Caki2 (cell line): Measurements from ENCODE around the gene PAX3. TPM values are rescaled to one million over a fixed set of nuclear protein-coding genes. Genes with fewer than 3 reads are reported as not detected.

Experiments
- DNase-seq: peaks from one replicate; pipeline ENCODE4 v3.0.0-alpha.2; 2015; ENCODE audit warnings: low read depth
- in situ Hi-C: cut with HindIII; loops from 2 replicates; pipeline ENCODE4 v1.10.0; 2016; ENCODE audit warnings: low sequenced_read_pairs, low pct_unique_long_range_greater_than_20kb, mixed read lengths
- total RNA-seq: library from RNA; depleted of rRNA; stranded (reverse); fragments of >200 nt; shearing (Covaris generic); gene quantifications from 2 replicates; pipeline ENCODE4 v1.2.3, GENCODE V29; 2014; ENCODE audit warnings: low replicate concordance

The PAX3 gene
- total RNA-seq, 1 experiment from 2014 or later: not detected

- in situ Hi-C loops: no loop called here
- no peak for DNase-seq
Observed at GRCh38 chr2:222288590-222289277, 10.1 kb downstream of the PAX3 start.

GRCh38 chr2:222287862-222288479, 10.8 kb downstream of the PAX3 start:
- DNase-seq: no peak
- in situ Hi-C loops: no loop called here

- no peak for DNase-seq
- in situ Hi-C loops: no loop called here
Observed at GRCh38 chr2:222284466-222284865, 14.3 kb downstream of the PAX3 start.

- no peak for DNase-seq
- in situ Hi-C loops: no loop called here
Observed at GRCh38 chr2:222283634-222284033, 15.2 kb downstream of the PAX3 start.

GRCh38 chr2:222281506-222281905, 17.3 kb downstream of the PAX3 start:
- DNase-seq: no peak

GRCh38 chr2:222280795-222281194, 18.0 kb downstream of the PAX3 start:
- in situ Hi-C loops: no loop called here
- DNase-seq: no peak

More at GRCh38 chr2:222281506-222281905, 17.3 kb downstream of the PAX3 start:
- in situ Hi-C loops: no loop called here

- no peak for DNase-seq
- in situ Hi-C loops: no loop called here
Observed at GRCh38 chr2:222272446-222273015, 26.3 kb downstream of the PAX3 start.

GRCh38 chr2:222271854-222272253, 26.9 kb downstream of the PAX3 start:
- DNase-seq: no peak
- in situ Hi-C loops: no loop called here

- no peak for DNase-seq
- in situ Hi-C loops: no loop called here
Observed at GRCh38 chr2:222270396-222270795, 28.4 kb downstream of the PAX3 start.

GRCh38 chr2:222269132-222269531, 29.7 kb downstream of the PAX3 start:
- DNase-seq: no peak
- in situ Hi-C loops: no loop called here

GRCh38 chr2:222268311-222268990, 30.3 kb downstream of the PAX3 start:
- in situ Hi-C loops: no loop called here
- no peak for DNase-seq

GRCh38 chr2:222264791-222265320, 33.9 kb downstream of the PAX3 start:
- DNase-seq: no peak
- in situ Hi-C loops: no loop called here

GRCh38 chr2:222261504-222261903, 37.3 kb downstream of the PAX3 start:
- in situ Hi-C loops: no loop called here
- no peak for DNase-seq

GRCh38 chr2:222257645-222258044, 41.2 kb downstream of the PAX3 start:
- DNase-seq: no peak
- in situ Hi-C loops: no loop called here

- in situ Hi-C loops: no loop called here
- DNase-seq: no peak
Observed at GRCh38 chr2:222256250-222256649, 42.5 kb downstream of the PAX3 start.

GRCh38 chr2:222255090-222255489, 43.7 kb downstream of the PAX3 start:
- in situ Hi-C loops: no loop called here
- no peak for DNase-seq

- no peak for DNase-seq
- in situ Hi-C loops: no loop called here
Observed at GRCh38 chr2:222250313-222250712, 48.5 kb downstream of the PAX3 start.

- in situ Hi-C loops: no loop called here
- no peak for DNase-seq
Observed at GRCh38 chr2:222249444-222249843, 49.4 kb downstream of the PAX3 start.

GRCh38 chr2:222248818-222249217, 50.0 kb downstream of the PAX3 start:
- DNase-seq: no peak
- in situ Hi-C loops: no loop called here
